Diencephalon (tissue), 1 donor: ENCODE results near the gene LY9. TPM values are rescaled to one million over a fixed set of nuclear protein-coding genes. Genes with fewer than 3 reads are reported as not detected.

Experiments
- total RNA-seq: library from RNA; depleted of rRNA; stranded (reverse); fragments of >200 nt; gene quantifications from one replicate; pipeline ENCODE4 v1.2.3, GENCODE V29; 2014

The LY9 gene
- not detected for total RNA-seq

GRCh38 chr1:160795951-160796383 lies at the start of gene LY9:
LY9 (plus strand) TSS chr1:160796174; CDS start chr1:160796188, 14 bp downstream.

DNA sequence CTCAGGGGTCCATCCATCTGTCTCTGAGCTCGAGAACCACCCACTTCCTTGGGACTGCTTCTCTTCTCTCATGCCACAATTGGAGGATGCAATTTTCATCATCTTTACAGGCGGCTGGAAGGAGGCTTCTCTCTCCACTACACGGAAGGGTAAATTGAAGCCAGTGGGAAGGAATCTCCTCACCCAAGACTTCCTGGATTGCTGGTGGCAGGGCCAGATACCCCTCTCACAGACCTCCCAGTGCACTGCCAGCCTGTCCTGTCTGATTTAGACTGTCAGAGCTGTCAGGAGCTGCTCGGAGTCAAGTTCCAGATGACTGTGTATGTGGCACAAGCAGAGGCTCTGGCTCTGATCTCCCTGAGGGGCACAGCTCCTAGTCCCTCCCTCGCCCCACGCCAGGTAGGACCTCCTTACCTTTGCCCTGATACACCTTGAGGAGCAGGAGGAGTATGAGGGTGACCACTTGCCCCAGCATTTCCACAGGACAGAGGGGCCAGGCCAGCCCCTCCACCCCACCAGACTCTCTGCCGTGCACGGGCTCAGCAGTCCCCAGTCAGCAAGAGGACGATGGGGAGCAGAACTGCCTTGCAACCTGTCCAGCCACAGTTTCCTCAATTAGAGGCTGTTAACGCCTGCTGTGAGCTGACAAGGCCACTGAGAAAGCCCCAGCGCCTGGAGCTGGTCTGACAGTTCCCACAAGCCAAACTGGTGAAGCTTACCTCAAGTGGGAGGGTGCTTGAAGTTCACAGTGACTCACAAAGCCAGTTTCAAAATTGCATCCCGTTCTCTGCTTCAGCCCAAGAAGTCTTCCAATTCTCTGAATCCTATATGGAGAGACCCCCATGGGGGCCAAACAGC lies 66.5 kb downstream of the LY9 start, which contains the start of gene CD244:
Gene CD244 (minus strand): TSS at position 685 of the 858 bp plus-strand sequence. CDS start 210 bp downstream, at position 475.

Other genes starting within 250 kb of the LY9 start
- gene CD84, start 216.7 kb upstream of the LY9 start, total RNA-seq = 4.4 TPM
- gene SLAMF1, start 149.1 kb upstream of the LY9 start, total RNA-seq = not detected
- 0.46 TPM for gene CD48, start 84.4 kb upstream of the LY9 start, total RNA-seq
- not detected for gene SLAMF7, start 56.9 kb upstream of the LY9 start, total RNA-seq
- not detected for gene CD244, start 66.7 kb downstream of the LY9 start, total RNA-seq
- gene ITLN1, start 89.0 kb downstream of the LY9 start, total RNA-seq = not detected
- gene ITLN2, start 158.6 kb downstream of the LY9 start, total RNA-seq = not detected
- 11.5 TPM for gene F11R, start 225.0 kb downstream of the LY9 start, total RNA-seq
- 52.1 TPM for gene TSTD1, start 242.8 kb downstream of the LY9 start, total RNA-seq
- gene USF1, start 249.8 kb downstream of the LY9 start, total RNA-seq = 93.4 TPM